Activated T-cell treated with anti-CD3 and anti-CD28 coated beads for 4 hours (primary cell): ENCODE results near the gene TTPAL.

Experiments
- DNase-seq: peaks from one replicate; pipeline ENCODE4 v3.0.0-alpha.2; 2020

The TTPAL gene

DNA sequence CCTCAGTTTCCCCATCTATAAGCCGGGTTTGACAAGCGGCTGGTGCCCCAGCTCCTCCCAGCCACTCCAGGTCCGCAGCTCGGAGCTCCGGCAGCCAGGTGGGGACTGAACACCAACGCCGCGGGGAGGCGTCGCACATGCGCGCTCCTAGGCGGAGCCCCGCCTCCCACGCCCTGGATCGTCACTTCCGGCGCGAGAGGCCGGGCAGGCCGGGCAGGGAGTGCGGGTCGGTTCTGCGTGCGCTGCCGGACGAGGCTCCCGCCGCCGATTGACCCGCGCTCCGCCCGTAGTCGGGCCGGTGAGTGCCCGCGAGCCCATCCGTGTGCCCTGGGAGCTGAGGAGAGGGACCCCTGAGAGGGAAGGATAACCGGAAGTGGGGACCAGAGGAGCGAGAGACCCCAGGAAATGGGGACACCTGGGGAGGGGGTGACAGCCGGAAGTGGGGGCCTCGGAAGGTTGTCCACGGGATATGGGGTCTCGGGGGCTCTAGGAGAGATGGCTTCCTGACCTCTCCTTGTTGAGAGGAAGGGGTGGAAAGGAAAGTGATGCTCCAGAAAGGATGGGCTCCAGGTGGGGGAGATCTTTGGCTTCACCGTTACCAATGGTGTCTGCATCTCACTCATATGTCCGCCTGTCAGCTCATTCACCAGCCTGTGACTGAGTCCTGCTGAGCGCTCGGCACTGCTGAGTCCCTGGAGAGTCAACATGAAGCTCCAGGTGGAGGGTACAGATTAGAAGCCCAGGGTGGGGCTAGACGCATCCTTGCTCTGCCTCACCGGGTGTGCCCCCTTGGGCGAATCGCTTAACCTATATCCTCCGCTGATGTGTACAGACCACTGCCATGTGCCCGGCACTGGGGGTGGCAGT, at the start of gene TTPAL:
Gene TTPAL (plus strand): TSS at position 181 of the 867 bp plus-strand sequence. CDS start 4,126 bp downstream, outside the sequence.
- DNase-seq: peak; percentile 90

GRCh38 chr20:44425923-44426322, 49.8 kb upstream of the TTPAL start:
- DNase-seq: no peak

DNA sequence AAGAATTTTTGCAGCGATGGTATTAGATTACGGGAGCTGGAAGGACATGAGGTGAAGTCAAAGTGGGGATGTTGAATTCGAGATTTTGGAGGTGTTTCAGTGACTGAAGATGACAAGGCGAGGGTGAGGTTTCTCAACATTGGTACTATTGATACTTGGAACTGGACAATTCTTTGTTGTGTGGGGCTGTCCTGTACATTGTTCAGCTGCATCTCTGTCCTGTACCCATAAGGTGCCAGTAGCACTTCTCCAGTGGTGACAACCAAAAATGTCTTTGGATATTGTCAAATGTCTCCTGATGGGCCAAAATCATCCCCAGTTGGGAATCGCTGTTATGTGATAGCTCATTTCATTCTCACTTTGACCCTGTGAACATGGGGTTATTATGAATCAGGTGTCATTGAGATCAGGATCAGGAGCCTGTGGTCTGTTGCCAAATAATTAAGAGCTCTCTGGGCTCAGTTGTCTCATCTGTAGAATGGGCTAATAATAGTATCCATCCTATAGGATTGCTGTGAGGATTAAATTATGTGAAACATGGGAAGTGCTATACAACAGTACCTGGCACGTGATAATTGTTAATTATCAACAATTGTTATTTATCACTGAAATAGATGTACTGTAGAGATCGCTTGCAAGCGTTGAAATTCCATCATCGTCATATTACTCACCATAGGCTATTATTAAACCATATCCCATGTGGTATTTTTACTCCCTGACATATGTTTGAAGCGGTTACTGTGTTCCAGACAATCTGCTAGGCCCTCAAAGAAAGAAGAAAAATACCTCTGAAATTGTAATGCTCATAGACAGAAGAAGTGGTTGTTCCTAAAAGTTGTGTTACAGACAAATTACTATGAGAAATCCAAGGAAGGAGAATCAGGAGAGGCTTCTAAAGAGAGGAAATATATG, 48.5 kb upstream of the TTPAL start:
- DNase-seq: no peak

- no peak for DNase-seq
Measured at GRCh38 chr20:44427804-44428173, 47.9 kb upstream of the TTPAL start.

DNA sequence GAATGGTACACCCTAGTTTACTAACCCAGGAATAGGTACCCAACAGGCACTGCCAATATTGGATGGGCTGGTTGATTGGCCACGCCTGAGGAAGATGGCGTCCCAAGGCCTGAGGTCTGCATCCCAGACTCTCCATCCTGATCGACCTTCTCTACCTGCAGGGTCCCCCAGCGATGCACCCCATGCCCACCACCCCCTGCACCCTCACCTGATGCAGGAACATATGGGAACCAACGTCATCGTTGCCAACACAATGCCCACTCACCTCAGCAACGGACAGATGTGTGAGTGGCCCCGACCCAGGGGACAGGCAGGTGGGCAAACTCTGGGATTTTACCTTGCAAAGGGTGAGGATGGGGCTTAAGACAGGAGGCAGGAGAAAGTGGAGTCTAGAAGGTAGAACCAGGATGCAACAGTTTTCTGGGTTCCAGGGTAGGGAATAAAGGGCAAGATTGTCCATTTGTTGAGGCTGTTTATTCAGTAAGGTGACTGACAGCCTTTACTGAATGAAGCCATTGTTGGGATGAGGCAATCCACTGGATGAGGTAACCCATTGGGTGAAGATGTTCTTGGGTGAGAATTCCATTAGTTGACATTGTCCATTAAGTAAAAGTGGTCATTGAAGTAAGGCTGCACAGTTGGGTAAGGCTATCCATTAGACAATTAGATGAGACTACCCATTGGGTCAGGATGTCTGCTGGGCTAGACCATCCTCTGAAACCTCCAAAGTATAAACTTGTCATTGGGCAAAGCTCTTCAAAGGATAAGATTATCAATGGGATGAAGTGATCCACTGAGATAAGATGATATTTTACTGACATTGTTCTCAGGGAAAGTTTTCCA, 47.3 kb upstream of the TTPAL start:
- DNase-seq: no peak

GRCh38 chr20:44429017-44429339, 46.7 kb upstream of the TTPAL start:
- no peak for DNase-seq

- no peak for DNase-seq
Measured at GRCh38 chr20:44429419-44430269, 46.0 kb upstream of the TTPAL start.

GRCh38 chr20:44430270-44431065, 45.2 kb upstream of the TTPAL start:
- DNase-seq: no peak

DNA sequence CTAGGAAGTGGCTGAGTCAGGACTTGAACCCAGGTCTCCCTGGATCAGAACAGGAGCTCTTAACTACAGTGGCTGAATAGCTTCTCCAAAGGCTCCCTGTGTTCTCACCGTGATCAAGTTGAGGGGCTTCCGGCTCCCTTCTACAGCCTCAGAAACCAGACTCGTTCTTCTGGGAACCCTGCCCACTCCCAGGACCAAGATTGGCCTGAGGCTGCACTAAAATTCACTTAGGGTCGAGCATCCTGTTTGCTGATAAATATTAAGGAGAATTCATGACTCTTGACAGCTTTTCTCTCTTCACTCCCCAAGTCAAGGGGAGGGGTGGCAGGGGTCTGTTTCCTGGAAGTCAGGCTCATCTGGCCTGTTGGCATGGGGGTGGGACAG, 44.6 kb upstream of the TTPAL start:
- no peak for DNase-seq

DNA sequence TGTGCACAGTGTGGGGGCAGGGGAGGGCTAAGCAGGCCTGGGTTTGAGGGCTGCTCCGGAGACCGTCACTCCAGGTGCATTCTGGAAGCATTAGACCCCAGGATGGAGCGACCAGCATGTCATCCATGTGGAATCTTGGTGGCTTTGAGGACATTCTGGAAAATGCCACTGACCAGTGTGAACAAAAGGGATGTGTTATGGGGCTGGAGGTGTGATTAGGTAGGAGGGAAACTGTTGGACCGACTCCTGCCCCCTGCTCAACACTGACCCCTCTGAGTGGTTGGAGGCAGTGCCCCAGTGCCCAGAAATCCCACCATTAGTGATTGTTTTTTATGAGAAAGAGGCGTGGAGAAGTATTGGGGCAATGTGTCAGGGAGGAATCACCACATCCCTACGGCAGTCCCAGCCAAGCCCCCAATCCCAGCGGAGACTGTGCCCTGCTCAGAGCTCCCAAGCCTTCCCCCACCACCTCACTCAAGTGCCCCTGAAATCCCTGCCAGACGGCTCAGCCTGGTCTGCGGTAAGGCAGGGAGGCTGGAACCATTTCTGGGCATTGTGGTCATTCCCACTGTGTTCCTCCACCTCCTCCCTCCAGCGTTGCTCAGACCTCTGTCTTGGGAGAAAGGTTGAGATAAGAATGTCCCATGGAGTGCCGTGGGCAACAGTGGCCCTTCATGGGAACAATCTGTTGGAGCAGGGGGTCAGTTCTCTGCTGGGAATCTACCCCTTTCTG, 44.0 kb upstream of the TTPAL start:
- no peak for DNase-seq

DNA sequence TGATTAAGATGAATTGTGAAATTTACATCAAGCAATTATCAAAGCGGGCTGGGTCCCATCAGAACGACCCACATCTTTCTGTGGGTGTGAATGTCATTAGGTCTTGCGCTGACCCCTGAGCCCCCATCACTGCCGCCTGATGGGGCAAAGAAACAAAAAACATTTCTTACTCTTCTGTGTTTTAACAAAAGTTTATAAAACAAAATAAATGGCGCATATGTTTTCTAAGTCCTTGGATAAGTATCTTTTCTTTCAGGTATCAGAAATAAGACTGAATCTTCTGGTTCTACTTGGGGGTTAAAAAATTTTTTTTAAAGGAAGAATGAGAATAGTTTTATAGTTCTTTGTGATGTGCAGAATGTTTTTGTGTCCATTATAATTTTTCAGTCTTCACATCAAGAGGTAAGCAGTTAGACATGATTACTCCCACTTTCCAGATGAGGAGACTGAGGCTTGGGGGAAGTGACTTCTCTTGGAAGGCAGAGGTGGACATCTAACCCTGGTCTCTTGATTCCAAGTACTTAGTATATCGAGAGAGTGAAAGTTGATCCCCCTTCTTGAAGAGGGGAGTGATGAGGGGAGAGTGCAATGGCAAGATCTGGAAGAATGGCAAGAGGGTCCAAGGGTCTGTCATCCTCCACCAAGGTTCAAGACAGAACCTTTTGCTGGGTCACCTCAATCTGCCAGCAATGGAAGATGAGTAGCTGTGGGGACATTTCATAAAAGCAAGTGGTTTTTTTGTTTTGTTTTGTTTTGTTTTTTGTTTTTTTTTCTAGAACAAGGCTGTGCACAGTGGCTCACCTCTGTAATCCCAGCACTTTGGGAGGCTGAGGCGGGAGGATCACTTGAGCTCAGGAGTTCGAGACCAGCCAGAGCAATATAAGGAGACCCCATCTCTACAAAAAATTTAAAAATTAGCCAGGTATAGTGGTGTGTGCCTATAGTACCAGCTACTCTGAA, 42.8 kb upstream of the TTPAL start:
- no peak for DNase-seq

DNA sequence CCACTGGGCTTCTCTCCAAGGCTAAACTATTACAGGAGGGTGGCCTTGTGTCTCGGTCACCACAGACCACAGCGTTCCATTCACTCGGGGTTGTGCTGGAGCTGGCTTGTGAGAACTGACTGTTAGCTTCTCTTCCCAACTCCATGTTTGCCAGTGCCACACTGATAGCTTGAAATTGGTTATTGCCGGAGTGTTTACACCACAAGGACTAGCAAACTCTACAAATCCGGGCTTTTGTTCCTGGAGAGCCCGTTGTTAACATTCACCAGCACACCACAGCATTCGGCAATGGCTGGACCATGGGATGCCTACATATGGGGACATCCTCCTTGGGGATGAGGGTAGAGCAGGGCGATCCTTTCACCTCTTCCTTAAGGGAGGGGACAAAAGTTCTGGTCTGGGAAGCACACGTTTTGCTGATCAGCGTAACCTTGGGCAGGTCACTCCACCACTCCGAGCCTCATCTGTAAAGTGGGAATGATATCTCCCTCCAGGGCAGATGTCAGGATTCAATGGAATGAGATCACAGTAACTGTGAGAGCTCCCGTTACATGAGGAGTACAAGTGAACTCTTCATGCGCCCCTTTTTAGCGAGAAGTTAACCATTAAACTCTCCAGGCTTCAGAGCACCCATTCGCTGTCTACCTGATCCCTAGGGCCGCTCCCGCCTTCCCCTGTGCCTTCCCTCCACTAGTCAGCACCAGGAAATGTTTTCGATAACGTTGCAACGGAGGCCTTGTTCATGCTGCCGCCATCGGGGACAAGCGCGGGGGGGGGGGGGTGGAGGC, 41.7 kb upstream of the TTPAL start:
- no peak for DNase-seq

- no peak for DNase-seq
Measured at GRCh38 chr20:44435630-44436335, 39.9 kb upstream of the TTPAL start.

DNA sequence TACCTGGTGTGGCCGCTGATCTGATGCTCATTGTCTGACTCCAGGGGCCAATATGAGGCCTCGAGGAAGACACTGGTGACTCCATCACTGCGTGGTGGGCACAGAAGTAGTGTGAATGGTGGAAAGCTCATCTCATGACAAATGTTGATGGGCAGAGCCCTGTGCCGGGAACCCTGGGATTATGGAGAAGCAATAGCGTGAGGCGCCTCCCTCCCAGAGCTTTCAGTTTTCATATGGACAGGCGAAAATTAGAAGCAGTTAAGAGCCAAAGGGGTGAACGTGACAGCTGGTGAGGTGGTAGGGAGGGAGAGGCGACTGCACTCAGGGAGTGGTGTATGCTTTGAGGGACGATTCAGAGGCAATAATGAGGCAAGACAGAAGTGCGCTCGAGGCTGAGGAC, 39.3 kb upstream of the TTPAL start:
- DNase-seq: no peak

GRCh38 chr20:44437497-44437896, 38.2 kb upstream of the TTPAL start:
- no peak for DNase-seq

- no peak for DNase-seq
Measured at GRCh38 chr20:44438782-44439181, 36.9 kb upstream of the TTPAL start.

DNA sequence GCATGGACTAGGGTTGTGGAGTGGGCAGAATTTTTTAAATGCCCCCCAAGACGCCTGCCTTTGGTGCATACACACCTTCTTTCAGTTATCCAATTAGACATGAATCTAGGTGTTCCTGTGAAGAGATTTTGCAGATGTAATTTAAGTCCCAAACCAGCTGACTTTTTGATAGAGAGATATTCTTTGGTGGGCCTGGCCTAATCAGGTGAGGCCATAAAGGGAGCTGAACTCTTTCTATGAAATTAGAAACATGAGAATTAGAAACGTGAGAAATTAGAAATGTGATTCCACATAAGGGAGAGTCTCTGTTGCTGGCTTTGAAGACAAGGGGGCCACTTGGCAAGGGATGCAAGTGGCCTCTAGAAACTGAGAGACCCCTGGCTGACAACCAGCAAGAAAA, 36.4 kb upstream of the TTPAL start:
- DNase-seq: no peak
